Transverse colon (tissue), 4 donors: ENCODE measurements around the gene TNC. TPM values are rescaled to one million over a fixed set of nuclear protein-coding genes. Genes with fewer than 3 reads are reported as not detected.
A peak's percentile ranks its signal among the peaks of the same experiment; 100 is the strongest.

Source experiments
- DNase-seq: peaks from one replicate; pipeline ENCODE4 v3.0.0-alpha.2; 2019
- H3K27ac ChIP-seq, 4 donors: fragments of 200-600 bp; sonication (generic); 2 replicates each; pipeline ENCODE4 v1.5.1; 2016 to 2018; ENCODE audit warnings: inconsistent platforms in 4 of 4
- H3K27me3 ChIP-seq: fragments of 200-600 bp; sonication (generic); 2 replicates; pipeline ENCODE4 v1.5.1; 2017; ENCODE audit warnings: inconsistent platforms
- H3K36me3 ChIP-seq, 4 donors: fragments of 200-600 bp; sonication (generic); 2 replicates each; pipeline ENCODE4 v1.5.1; 2017 to 2019; ENCODE audit warnings: inconsistent platforms in 4 of 4
- H3K4me1 ChIP-seq, 4 donors: fragments of 200-600 bp; sonication (generic); 2 replicates each; pipeline ENCODE4 v1.5.1; 2017 to 2020; ENCODE audit warnings: inconsistent platforms in 4 of 4
- H3K4me3 ChIP-seq, 4 donors: fragments of 200-600 bp; sonication (generic); 1 replicate in 1 of 4; 2 replicates in 3 of 4; pipeline versions ENCODE4 v1.5.1 to v1.6.1; 2017 to 2019; ENCODE audit warnings: inconsistent platforms in 4 of 4
- H3K9me3 ChIP-seq, 2 donors: fragments of 200-600 bp; sonication (generic); 2 replicates each; pipeline ENCODE4 v1.5.1; 2017 to 2019; ENCODE audit warnings: inconsistent platforms in 2 of 2
- EP300 ChIP-seq: sonication (generic); formaldehyde crosslinking; IDR thresholded peaks from one replicate; pipeline ENCODE4 v1.6.1; 2017; ENCODE audit warnings: antibody characterized with exemption, low read depth
- POLR2A ChIP-seq: fragments of 450-650 bp; IDR thresholded peaks from one replicate; pipeline ENCODE4 v1.6.1; 2016; ENCODE audit warnings: antibody characterized with exemption, mild to moderate bottlenecking, moderate library complexity
- POLR2AphosphoS5 ChIP-seq, 3 donors: sonication (generic); formaldehyde crosslinking; IDR thresholded peaks; one replicate each; pipeline ENCODE4 v1.6.1; 2016; ENCODE audit warnings: antibody characterized with exemption in 3 of 3
- WGBS, 2 donors: methylation state at CpG; one replicate each; pipeline ENCODE4 v1.1.5; 2018; ENCODE audit warnings: low coverage in 1 of 2; 5-methylcytosine and 5-hydroxymethylcytosine counted together
- in situ Hi-C, 4 donors: fragments of 200-750 bp; cut with MboI; loops; one replicate each; pipeline versions ENCODE4 v1.15.0 to v1.15.1; 2017; ENCODE audit warnings: low sequenced_read_pairs in 3 of 4, low pct_ligation_motif_present in 1 of 4, low pct_unique_long_range_greater_than_20kb in 1 of 4
- intact Hi-C: fragments of 100-400 bp; cut with DNase I; formaldehyde crosslinking; loops from one replicate; pipeline ENCODE4 v1.15.1; 2023; ENCODE audit warnings: low total_unique reads
- total RNA-seq, 4 donors: library from RNA; depleted of rRNA; stranded (reverse); fragments of >200 nt; gene quantifications; one replicate each; pipeline ENCODE4 v1.1.0, GENCODE V29; 2016
- TF ChIP-seq, protein P1 (sequence below), 5 experiments: fragments of 200-600 bp in 3 of 5; fragments of 450-650 bp in 2 of 5; sonication (generic) in 3 of 5; IDR thresholded peaks; 1 replicate in 2 of 5; 2 replicates in 3 of 5; pipeline ENCODE4 v1.5.1; 2016 to 2017; ENCODE audit warnings: antibody characterized with exemption in 5 of 5, inconsistent platforms in 3 of 5, mild to moderate bottlenecking in 2 of 5, moderate library complexity in 1 of 5

Gene TNC
- total RNA-seq, 4 donors from 2014 or later = 29.4 to 316 (median 61.9) TPM

DNA sequence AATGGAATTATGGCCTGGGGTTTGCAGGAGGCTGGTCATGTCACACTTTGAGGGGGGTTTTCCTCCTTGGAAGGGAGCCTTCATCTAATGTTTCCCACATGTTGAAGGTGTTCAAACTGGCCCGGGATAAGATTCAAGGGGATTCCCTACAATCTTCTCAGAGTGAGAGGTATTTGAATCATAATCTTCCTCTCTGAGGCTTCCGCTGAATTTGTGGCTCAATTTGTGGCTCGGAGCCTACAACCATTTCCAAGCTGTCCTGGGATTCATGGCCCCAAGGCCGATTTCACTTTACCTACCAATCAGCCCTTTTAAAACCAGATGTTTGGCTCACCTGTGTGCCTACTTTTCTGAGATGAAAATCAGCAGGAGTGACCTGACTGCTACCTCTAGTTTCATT, 3.9 kb downstream of the TNC start:
- in situ Hi-C loops = no loop called here

DNA sequence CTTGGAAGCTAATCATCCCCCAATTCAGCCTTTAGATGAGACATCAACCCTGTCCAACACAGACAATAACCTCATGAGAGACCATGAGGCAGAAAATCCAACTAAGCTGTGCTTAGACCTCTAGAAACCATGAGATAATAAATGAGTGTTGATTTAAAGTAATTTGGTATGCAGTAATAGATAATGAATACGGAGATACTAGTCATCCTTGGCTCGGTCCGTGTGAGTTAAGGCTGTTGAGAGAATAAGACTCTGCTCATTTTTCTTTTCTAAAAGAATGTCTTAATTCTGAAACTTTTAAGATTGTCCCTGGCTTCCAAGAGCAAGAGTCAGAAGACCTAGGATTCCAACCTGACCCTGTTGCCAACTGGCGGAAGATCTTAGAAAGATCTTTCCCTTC, 6.1 kb downstream of the TNC start:
- WGBS, 2 donors = 60 to 83% methylated on average over 3 to 4 of the region's 4 CpGs

More for the DNA sequence above, 3.9 kb downstream of the TNC start:
- Histone ChIP-seq H3K4me3 (no peak overlapping the region), H3K27ac (peak overlapping the region; percentile 33 to 86 (median 83)), H3K9me3 (no peaks in the 10 kb centered on the region), H3K36me3 (no peaks in the 10 kb centered on the region), H3K27me3 (peaks cover 36% of the 10 kb centered on the region), H3K4me1 (peaks cover 0 to 8% (median 2%) of the 10 kb centered on the region in 4 donors)
- no peak for DNase-seq
- 80 to 83% methylated on average over 3 to 4 of the region's 4 CpGs for WGBS, 2 donors
- intact Hi-C loops = no loop called here
- TF ChIP-seq EP300 (no peak), POLR2A (no peak), POLR2AphosphoS5 (IDR thresholded peaks at IDR 0.05) (no peak)
- TF ChIP-seq, protein P1, sequence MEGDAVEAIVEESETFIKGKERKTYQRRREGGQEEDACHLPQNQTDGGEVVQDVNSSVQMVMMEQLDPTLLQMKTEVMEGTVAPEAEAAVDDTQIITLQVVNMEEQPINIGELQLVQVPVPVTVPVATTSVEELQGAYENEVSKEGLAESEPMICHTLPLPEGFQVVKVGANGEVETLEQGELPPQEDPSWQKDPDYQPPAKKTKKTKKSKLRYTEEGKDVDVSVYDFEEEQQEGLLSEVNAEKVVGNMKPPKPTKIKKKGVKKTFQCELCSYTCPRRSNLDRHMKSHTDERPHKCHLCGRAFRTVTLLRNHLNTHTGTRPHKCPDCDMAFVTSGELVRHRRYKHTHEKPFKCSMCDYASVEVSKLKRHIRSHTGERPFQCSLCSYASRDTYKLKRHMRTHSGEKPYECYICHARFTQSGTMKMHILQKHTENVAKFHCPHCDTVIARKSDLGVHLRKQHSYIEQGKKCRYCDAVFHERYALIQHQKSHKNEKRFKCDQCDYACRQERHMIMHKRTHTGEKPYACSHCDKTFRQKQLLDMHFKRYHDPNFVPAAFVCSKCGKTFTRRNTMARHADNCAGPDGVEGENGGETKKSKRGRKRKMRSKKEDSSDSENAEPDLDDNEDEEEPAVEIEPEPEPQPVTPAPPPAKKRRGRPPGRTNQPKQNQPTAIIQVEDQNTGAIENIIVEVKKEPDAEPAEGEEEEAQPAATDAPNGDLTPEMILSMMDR (IDR thresholded peaks at IDR 0.05) = no peak

DNA sequence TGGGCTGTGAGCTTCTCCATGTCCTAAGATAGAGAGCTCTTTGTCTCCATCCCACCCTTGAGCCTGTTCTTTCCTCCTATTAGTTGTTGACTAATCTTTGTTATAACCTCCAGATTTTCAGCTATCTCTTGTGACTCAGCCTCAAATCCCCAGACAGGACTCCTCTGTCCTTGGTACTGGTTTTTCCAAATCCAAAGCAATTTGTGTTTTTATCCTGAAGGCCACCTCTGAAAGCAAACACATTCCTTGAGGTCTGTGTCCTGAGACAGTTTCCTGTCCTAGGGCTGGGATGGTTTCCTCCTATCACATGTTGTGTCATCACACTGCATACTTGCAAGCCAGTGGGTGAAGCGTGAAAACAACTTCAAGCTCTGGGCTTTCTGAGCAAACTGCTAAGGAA, 8.5 kb downstream of the TNC start:
- DNase-seq = no peak
- no peak for TF ChIP-seq POLR2A
- TF ChIP-seq, protein P1 (IDR thresholded peaks at IDR 0.05) = no peak
- no peak for TF ChIP-seq POLR2AphosphoS5 (IDR thresholded peaks at IDR 0.05)
- TF ChIP-seq EP300 = no peak
- Histone ChIP-seq H3K9me3 (no peaks in the 10 kb centered on the region), H3K27me3 (no peaks in the 10 kb centered on the region), H3K27ac (peak overlapping the region; percentile 9 to 83 (median 53)), H3K4me1 (peaks cover 0 to 23% (median 0%) of the 10 kb centered on the region in 4 donors), H3K4me3 (no peak overlapping the region), H3K36me3 (no peaks in the 10 kb centered on the region)
- intact Hi-C loops = no loop called here
- in situ Hi-C loops = no loop called here
- 83 to 100% methylated on average over 1 of the region's 1 CpG for WGBS, 2 donors

More for the DNA sequence above, 6.1 kb downstream of the TNC start:
- DNase-seq = no peak
- H3K4me1 ChIP-seq = peaks cover 0 to 10% (median 0%) of the 10 kb centered on the region in 4 donors
- TF ChIP-seq POLR2AphosphoS5 (IDR thresholded peaks at IDR 0.05) = no peak
- TF ChIP-seq, protein P1 (IDR thresholded peaks at IDR 0.05) = no peak
- TF ChIP-seq EP300 = no peak
- no peak for TF ChIP-seq POLR2A
- no peaks in the 10 kb centered on the region for H3K9me3 ChIP-seq
- H3K27ac ChIP-seq = peak overlapping the region; percentile 5 to 86 (median 83)
- no peaks in the 10 kb centered on the region for H3K36me3 ChIP-seq
- H3K4me3 ChIP-seq = no peak overlapping the region
- in situ Hi-C loops = no loop called here
- peaks cover 14% of the 10 kb centered on the region for H3K27me3 ChIP-seq
- intact Hi-C loops = no loop called here

DNA sequence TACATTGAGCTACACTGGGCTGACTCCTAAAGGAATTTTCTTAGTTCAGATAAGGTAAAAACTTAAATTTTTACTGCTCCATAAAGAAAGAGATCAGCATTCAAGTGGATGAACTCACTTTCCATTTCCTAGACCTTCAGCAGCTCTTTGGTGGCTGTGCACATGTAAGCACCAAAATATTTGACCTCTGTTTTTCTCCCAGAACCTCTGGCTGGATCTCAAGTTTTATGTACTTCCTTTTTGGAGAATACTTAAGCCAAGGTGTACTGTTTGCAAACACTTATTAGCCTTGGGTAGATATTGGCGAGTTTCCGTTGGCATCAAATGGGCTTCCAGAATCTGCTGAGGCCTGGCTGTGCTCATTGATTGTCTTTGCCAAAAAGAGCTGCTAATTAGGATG, 10.3 kb downstream of the TNC start:
- DNase-seq = no peak
- peak overlapping the region; percentile 30 to 83 (median 64) for H3K27ac ChIP-seq
- H3K4me1 ChIP-seq = peaks cover 0 to 23% (median 0%) of the 10 kb centered on the region in 4 donors
- H3K4me3 ChIP-seq = no peak overlapping the region
- TF ChIP-seq POLR2AphosphoS5 (IDR thresholded peaks at IDR 0.05) = peak in 1 of 3 donors; percentile 26
- TF ChIP-seq POLR2A = no peak
- in situ Hi-C loops (no loop called here), intact Hi-C loops (no loop called here)
- H3K9me3 ChIP-seq = no peaks in the 10 kb centered on the region
- WGBS, 2 donors = 78% methylated on average over 2 of the region's 2 CpGs; no CpG with 5 or more reads in 1 of the 2 donors
- H3K36me3 ChIP-seq = no peaks in the 10 kb centered on the region
- no peaks in the 10 kb centered on the region for H3K27me3 ChIP-seq

DNA sequence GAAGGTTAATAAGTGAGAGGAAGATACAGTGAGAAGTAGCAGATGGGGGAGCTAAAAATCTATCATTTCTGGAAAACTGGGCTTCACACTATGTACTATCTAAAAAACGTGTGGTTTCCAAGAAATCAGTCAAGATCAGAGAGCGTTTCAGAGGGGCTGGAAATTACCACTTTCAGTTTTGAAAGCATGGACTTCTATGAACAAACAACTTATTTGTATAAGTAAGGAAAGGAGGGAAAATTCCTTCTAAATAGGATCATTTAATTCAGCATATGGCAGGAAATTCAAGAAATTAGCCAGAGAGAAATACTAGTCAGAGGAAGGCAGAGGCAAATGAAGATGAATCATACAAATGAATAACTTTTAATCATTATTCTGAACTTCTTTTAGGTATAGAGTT, 11.3 kb downstream of the TNC start:
- DNase-seq = no peak
- intact Hi-C loops (no loop called here), in situ Hi-C loops (no loop called here)
- Histone ChIP-seq H3K4me3 (no peak overlapping the region), H3K36me3 (no peaks in the 10 kb centered on the region), H3K27ac (peak overlapping the region; percentile 54 to 83 (median 64)), H3K9me3 (no peaks in the 10 kb centered on the region), H3K27me3 (no peaks in the 10 kb centered on the region), H3K4me1 (peaks cover 0 to 23% (median 0%) of the 10 kb centered on the region in 4 donors)
- TF ChIP-seq POLR2AphosphoS5 (IDR thresholded peaks at IDR 0.05) (no peak), POLR2A (no peak)
- WGBS, 2 donors = 41 to 42% methylated on average over 2 of the region's 2 CpGs
